GM19043 (cell line): ENCODE results near the gene C3orf62.
A peak's percentile ranks its signal among the peaks of the same experiment; 100 is the strongest.

Experiments
- ATAC-seq: cut with Tn5 transposase; IDR thresholded peaks from one replicate; pipeline ENCODE4 v1.9.1; 2021; ENCODE audit warnings: low read depth; ENCODE audit not compliant: unreplicated experiment

C3orf62 gene

DNA sequence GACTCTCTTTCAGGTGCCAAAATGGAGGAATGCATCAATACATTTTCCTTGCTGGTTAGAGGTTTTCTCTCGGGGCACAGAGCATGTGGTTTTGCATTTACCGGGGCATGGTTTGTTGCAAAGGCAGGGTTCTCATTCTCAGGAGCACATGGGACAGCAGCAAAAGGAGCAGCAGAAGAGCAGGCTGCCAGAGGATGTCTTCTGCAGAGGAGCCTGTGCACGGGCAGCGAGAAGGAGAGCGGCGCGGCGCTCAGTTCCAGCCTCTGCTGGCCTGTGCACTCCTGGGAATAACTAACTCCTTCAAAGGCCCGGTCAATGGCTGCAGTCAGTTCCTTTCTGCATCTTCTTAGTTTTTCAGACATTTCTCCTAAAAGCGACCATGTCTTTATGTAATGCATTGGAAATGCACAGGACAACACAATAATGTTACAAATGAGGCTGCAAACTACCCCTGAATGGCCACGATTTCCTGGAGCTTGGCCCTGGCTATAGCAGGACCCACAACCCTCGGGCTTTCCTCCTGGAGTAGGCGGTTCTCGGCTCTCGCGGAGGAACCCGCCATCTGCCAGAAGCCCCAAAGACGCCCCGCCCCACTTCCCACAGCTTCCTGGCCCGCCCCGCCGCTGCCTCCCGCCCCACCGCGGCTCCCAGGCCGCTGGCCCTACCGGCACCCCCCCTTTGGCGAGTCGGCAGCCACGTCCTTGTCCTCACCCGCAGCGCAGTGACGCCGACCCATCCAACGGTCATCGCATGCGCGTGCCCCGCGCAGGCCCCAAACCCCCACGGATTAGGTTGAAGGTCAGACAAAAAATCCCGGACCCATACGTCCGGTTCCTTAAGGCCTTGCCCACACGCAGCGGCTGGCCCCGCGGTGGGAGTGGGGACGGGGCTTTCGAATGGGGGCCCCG lies at the start of gene C3orf62:
TSS of gene C3orf62 (minus strand) at position 758 of the 908 bp plus-strand sequence. CDS start at position 398, 360 bp downstream.
- ATAC-seq, result peak; percentile 66

DNA sequence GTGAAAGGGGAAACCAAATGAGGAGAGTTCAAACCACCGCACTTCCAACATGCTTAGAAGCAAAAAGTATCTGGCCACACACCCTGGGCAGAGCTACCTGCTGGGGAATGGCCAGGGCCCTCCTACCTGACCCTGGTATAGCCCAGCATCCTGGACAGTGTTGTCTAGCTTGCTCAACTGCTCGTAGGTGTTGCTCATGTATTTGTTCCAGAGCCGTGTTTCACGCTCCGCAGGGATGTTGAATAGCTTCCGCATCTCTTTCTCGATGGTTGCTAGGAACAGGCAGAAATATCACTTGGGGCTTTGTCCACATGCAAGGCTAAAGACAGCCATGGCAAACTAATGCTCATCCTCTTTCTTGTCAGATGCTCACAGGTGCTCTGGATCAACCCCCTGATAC lies 47.7 kb upstream of the C3orf62 start:
- ATAC-seq, result no peak

- no peak for ATAC-seq
These were observed 39.8 kb upstream of the C3orf62 start for GRCh38 chr3:49316696-49317457.

DNA sequence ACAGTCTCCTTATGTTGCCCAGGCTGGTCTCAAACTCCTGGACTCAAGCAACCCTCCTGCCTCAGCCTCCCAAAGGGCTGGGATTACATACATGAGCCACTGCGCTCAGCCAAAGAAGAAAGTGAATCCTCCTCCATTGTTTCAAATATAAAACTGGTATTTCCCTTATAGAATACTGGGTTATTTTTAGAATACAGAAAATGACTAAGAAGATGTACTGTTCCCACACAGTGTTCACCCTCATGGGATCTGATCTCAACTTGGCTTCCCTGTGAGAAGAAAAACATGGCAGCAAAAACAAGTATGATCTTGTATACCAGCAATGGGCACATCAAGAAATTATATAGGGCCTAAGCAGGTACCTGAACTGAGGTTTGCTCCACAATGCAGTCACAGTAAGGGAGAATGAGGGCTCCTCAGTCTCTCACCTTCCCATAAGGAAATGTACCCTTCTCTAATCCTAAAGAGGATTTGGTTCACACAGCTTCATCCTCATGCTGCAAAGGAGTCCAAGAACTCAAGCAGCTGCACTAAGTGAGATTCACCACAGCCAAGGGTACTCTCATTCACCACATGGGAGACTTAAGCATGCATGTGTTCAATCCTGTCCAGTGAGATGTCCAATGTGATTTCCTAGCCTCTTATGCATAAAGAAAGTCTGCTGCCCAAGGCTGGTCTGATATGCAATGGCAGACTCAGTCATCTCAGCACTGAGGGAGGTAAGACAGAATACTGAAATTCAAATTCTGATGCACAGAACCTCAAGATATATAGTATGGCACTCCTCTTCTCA lies 37.1 kb upstream of the C3orf62 start:
- no peak for ATAC-seq

GRCh38 chr3:49311283-49311682 lies 34.3 kb upstream of the C3orf62 start:
- no peak for ATAC-seq

DNA sequence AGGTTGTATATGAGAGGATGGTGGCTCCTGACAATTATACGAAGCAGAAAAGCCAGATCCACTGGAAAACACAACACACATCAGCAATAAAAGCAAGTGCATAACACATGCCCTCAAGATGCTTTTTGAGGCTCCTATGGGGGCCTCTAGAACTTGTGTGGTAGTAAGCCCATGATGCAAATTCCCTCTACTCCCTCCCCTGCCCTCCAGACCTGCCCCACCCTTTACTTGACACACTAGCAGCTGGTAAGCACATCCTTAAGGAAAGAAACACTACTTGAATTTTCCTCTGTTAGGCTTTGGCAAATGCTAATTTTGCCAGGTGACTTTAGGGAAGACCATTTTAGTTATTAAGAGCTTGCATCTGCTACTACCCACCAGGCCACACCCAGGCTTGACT lies 33.6 kb upstream of the C3orf62 start:
- ATAC-seq, result no peak

DNA sequence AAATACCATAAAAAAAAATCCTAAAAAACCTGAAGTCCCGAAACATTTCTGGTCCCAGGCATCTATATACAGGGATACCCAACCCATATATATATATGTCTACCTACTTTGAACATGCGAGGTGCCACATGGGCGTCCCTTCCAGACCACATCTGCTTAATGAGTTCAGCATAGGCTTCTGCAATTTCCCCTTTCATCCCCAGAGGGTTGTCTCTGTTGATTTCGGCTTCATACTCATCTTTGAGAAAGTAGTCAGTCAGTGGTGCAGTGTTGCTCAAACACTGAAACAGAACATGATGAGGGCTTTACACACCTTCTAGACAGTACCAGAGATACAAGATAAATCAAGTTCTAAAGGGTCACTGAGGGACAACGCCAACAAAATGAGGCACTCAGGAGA lies 28.6 kb upstream of the C3orf62 start:
- ATAC-seq, result no peak

DNA sequence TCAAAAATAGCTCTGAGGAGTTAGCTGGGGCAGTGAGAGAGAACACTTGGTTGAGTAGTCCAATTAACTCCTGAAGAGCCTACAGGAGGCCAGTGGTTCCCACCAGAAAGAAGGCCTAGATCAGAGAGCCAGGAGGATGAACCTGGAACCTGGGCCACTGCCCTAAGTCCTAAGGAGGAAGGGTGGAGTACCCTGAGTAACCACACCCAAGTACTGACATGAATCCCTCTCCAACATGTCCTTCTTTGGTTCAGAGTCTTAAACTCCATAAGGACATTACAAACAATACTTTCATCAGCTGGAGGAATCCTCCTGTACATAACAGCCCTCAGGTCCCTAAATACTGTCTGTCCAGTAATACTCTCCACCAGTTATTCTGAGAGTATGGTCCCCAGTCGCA lies 25.6 kb upstream of the C3orf62 start:
- no peak for ATAC-seq

GRCh38 chr3:49300595-49300994 lies 23.6 kb upstream of the C3orf62 start:
- ATAC-seq, result no peak

GRCh38 chr3:49298511-49298910 lies 21.5 kb upstream of the C3orf62 start:
- ATAC-seq, result no peak

- no peak for ATAC-seq
These were observed 19.9 kb upstream of the C3orf62 start for GRCh38 chr3:49296781-49297411.

- no peak for ATAC-seq
These were observed 18.5 kb upstream of the C3orf62 start for GRCh38 chr3:49295489-49296058.

- ATAC-seq, result no peak
These were observed 17.3 kb upstream of the C3orf62 start for GRCh38 chr3:49294343-49294742.

DNA sequence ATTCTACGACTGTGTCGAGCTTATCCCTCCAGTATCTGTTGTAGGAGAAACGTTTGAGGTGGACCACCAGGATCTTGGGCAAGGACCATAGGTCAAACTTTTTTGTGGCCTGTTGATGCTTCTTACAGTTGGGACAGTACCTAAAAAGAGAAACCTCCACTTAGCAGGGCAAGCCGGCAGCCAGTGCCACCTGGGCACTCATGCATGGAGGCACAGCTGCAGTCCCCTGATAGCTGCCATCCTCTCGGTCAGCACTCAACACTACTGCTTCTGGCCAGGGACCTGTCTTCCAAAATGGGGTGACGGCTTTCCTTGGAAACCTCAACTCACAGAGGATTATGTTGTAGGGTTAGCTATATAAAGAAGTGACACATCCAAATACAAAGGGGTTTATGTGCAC lies 7.0 kb upstream of the C3orf62 start:
- ATAC-seq, result no peak

GRCh38 chr3:49279376-49279775 lies 2.3 kb upstream of the C3orf62 start:
- ATAC-seq, result no peak

GRCh38 chr3:49278548-49278947 lies 1.5 kb upstream of the C3orf62 start:
- ATAC-seq, result no peak

- ATAC-seq, result no peak
These were observed 347 bp upstream of the C3orf62 start for GRCh38 chr3:49277383-49277775.

DNA sequence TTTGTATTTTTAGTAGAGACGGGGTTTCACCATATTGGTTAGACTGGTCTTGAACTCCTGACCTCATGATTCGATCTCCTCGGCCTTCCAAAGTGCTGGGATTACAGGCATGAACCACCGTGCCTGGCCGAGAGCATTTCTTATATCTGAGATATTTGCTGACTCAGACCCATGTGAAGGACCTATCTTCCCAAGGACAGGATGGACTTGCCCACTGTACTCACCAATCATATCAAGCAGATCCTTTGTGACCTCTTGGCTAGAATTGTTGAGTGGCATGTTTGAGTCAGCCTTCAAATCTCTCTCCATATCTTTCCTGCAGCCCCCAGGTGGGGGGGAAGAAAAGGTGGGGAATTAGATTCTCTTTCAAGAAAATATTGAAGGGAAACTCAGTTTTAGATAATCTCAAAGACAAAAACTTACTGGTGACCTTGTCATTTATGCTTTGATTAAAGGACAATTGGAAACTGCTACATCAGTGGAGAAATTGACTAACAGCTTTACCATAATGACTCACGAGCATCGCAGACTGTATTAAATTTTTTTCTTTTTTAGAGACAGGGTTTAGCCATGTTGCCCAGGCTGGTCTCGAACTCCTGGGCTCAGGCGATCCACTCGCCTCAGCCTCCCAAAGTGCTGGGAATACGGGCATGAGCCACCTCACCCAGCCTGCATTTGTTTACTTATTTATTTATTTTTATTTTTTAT lies 3.1 kb downstream of the C3orf62 start:
- no peak for ATAC-seq

DNA sequence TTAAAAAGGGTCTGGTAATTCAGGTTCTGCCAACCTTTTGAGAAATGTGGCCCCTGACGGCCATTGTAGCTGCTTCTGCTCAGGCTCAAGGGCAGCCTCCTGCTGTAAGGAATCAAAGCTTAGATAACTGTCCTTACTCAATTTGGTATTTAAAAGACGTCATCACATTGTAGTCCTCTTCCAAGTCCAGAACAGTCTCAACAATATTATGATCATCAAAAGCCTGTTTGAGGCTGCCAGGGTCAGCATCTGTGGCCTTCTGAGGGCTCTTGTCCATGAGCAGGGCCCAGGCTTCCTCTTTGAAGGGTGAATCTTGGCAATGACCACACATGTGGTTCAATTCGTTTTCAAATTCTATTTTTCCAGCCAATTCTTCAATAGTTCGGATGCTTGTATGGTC lies 6.0 kb downstream of the C3orf62 start:
- ATAC-seq, result no peak

- no peak for ATAC-seq
These were observed 6.9 kb downstream of the C3orf62 start for GRCh38 chr3:49270156-49270500.
